Stimulated activated CD4-positive, alpha-beta T cell treated with anti-CD3 and anti-CD28 coated beads, Interleukin-1b, Interleukin-23, amount 100 ng/mL, for 4 hours (primary cell): ENCODE data around the gene FAM83F.
A peak's percentile ranks its signal among the peaks of the same experiment; 100 is the strongest.

Experiments
- DNase-seq, 2 donors: peaks; one replicate each; pipeline ENCODE4 v3.0.0-alpha.2; 2020; ENCODE audit warnings: low read depth in 2 of 2

Gene FAM83F

DNA sequence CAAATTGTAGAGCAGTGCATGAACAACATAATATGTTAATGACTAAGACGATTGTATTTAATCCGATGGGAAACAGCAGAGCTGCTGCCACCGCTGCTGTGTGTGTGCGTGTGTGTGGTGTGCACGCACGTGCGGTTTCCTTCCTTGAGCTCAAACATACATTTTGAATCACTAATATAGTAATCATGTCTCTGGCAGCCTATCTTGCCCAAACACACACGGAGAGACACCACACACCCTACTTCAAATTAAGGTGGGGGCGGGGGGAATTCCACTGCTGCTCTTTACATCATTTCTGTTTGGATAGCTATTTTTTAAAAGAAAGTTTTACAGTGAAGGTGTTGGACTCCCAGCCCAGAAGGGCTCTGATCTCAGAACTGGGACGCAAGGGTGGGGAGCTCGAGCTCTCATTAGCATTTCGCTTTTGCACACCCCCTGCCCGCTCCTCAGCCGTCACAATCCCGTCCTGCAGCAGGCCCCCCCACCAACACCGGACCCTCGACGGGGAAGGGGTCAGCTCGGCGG, 651 bp upstream of the FAM83F start:
- DNase-seq, result peak; percentile 32 to 45

DNA sequence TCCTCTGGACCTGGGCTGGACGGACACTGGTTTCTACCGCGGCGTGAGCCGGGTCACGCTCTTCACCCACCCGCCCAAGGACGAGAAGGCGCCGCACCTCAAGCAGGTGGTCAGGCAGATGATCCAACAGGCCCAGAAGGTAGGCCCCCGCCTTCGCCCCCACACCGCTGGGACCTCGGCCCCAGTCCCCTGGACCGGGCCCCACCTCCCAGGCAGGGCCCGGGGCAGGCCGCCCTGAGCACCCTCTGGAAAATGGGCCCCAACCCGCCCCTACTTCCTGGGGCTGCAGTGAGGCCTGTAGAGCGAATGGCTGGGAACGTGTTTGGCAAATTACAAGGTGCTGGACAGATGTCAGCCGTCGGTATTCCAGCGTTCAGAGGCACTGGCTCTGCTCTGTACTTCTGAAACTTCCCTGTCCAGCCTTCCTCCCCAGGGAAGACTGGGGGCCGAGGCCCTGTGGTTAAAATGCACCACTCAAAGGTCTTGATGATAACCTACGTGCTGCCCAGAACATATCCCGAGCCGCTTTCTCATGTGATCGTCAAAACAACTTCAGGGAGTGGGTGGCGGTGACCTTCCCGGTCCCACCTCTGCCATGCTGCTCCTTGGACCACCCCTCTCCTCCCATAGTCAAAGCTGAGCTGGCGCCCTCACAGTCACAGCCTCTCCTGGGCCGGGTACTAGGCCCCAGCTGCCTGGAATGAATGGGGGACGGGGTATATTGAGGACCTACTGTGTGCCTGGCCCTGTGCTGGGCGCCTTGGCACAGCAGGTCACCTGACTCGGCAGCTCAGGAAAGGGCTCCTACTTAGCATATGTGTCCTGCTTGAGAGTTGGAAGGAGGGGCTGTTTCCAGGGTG, 869 bp downstream of the FAM83F start:
- DNase-seq, result no peak

DNA sequence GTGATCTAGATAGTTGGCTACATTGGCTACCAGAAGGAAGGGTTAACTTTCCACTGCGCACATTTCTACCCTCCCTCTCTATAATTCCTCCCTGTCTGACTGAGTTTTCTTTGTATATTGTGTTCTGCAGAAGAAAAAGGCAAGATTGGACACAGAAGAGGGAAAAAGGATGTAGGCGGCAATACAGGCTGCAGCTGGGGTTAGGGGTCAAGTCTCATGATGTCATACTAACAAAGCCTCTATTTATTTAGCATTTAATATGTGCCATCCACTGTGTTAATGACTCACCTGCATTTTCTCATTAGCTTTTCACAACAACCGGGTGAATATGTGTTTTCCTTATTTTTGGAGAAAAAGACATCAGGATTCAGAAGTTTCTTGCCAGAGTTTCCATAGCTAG, 2.0 kb downstream of the FAM83F start:
- DNase-seq, result no peak

DNA sequence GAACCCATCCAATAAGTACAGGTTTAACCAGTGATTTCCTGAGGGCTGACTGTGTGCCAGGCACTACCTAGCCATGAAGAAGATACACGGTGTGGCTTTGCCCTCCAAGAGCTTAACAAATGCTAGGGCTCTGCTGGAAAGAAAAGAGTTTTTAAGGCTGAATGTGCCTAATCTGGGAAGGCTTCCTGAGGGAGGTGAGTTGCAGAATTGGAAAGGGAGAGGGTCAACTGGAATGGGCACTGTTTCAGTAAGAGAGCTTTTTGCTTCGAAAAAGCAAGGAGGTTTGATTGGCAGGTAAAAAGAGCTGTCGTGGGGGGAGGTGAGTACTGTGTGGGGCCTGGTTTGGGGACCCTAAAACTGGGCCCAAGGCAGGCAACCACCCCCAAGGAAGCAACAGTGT, 2.7 kb downstream of the FAM83F start:
- DNase-seq, result no peak

DNA sequence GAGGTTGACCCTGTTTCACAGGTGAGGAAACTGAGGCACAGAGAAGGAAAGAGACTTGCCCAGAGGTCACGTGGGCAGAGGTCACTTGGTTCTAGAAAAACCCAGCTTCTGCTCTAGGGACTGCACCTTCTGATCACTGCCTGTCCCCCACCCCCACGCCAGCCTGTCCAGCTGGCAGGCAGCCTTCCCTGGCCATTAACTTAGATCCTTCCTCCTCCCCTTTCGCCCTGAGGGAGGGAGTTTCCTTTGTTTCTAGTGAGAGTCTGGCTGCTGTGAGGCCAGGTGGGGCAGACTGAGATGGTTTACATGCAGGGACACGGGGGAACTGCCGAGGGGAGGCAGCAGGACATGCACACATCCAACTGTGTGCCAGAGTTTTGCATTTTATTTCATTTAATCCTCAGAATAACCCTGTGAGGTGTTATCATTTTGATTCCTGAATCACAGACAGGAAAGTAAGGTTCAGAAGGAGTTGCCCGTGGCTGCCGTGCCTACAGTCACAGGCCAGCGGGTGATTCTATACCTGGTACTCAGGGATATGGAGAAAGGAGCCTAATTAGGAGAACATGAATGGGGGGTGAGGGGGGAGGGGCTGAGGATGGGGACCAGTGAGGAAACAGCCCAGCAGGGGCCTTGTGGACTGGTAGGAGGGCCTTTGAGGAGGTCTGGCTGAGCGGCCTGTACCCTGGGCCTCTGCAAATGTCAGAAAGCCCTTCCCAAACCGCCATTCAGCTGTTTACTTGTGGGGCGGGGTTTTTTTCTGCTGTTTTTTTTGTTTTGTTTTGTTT, 3.4 kb downstream of the FAM83F start:
- DNase-seq, result no peak

DNA sequence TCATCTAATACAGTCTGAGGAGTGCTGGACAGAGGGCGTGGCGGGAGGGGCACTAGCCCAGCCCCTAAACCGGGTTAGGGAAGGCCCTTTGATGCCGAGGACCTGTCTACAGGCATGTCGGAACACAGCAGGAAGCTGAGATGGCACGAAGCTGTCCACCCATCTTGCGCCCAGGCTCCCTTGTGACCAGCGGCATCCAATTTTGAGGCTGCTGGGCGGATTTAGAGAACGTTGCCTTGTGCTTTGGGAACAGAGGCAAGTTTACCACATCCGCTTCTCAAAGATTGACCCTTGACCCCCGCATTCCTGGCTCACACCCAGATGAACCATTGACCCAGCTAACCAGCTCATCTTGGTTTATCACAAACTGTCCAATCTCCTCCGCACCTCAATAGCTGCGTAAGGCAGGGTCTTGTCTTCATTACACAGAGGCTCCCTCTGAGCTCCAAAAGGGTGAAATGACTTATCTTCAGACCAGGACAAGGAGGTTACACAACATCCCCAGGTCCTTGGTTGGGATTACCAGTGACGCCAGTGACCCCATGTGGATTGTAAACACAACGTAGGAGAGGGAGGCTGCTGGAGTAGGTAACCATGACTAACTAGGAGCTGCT, 4.5 kb downstream of the FAM83F start:
- no peak for DNase-seq

DNA sequence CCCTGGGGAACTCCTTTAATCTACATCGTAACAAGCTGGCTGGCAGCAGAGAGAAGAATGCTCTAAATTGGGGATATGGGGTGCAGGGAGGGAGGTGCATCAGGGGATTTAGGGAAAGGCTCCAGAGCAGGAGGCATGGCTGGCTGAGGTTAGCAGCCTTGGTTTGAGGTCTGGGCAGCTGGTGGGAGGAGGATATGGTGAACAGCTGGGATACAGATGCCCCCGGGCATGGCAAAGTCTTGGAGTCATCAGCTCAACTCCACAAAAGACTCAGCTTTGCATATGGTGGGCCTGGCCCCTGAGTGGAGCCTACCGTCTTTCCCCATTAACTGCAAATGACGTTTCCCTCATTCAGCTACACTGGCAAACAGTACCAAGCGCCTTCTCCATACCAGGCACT, 5.4 kb downstream of the FAM83F start:
- no peak for DNase-seq

DNA sequence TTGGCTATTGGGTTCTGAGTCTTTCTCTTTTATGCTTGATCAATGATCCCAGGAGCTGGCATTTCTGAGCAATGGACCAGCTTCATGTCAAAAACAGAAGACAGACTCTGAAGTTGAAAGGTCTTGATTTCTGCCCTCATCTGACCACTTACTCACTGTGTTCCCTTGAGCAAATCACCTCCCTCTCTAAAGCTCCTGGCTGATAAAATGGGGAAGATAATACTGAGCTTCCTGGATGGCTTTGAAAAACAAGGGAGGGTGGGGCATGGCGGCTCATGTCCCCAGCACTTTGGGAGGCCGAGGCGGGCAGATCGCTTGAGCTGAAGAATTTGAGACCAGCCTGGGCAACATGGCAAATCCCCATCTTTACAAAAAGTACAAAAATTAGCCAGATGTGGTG, 6.4 kb downstream of the FAM83F start:
- DNase-seq, result no peak

DNA sequence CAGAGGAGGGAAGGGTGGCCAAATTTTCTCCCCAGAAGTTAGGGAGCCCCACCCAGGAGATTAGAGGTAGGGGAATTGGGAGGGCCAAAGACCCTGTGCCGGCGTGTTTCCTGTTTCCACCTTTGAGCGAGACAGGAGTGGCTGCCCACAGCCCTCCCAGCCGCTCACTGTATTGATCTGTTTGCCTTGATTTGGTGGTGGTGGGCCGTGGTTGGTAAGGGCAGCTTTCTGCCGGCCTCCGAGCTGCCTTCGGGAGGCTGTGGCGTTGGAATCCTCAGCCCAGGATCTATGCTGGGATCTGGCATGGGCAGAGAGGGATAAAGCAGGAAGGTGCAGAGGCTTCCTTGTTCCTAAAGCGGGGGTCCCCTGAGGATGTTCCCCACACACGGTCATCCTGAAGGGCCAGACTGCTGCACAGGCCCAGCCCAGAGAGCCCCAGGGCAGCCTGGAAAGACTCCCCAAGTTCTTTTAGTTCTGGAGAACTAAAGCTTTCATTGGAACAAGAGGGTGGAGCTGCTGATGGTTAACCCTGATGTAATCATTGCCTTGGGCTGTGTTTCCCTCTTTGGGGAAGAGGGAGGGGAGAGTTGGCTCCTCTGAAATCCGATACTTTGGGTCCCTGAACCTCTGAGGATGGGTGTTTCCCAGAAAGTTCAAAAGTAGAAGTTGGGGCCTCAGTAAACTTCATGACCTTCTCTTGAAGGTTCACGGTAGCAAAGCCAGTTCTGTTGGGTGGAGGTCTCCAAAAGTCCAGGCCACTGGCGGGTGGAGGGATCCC, 7.2 kb downstream of the FAM83F start:
- no peak for DNase-seq

DNA sequence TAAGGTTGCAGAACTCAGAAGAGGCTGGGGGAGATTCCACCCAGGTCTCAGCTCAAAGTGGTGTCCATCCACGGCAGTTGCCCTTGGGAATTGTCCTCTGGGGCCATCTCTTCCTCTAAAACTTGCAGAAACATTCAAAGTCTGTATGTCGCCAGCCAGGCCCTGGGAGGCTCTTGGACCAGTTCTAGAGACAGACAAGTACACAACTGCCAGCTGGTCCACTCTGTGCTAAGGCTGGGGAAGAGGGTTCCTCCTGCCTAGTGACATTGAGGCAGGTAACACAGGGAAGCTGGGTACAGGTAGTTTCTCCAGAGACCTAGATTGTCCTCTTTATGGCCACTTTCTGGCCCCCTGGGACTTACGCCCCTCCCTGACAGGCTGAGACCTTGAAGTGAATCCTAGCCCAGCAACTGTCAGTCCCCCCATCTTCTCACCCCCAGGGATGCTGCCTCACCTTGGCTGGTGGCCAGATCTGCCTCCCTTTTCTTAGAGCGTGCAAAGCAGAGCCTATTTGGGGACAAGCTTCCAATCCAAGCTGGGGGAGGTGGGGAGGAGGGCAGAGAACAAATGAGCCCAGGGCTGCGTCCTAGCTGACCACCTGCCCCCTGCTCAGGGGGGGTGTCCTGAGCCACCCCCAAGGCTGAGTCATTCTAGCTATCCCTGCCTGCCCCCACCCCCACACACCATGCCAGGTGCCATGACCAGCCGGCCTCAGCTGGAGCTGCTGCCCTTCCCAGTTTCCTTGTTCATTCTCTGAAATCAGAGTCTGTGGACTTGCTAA, 8.4 kb downstream of the FAM83F start:
- no peak for DNase-seq

DNA sequence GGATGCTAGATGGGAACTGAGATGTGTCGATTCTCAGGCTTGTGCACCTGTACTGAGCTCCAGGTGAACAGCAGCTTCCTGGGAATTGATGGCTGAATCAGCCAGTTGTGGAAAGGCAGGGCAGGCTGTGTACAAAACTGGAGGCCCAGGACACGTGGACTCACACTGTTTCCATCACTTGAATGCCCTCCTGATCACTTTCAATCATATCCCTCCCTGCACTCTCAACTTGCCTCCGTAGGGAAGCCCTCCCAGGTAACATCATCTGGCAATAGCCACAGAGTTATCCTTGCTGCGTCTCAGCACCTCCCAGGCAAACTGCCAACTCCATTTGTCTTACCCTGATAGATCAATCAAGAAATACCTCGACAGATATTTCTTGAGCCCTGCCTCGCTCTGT, 10.1 kb downstream of the FAM83F start:
- DNase-seq, result no peak

DNA sequence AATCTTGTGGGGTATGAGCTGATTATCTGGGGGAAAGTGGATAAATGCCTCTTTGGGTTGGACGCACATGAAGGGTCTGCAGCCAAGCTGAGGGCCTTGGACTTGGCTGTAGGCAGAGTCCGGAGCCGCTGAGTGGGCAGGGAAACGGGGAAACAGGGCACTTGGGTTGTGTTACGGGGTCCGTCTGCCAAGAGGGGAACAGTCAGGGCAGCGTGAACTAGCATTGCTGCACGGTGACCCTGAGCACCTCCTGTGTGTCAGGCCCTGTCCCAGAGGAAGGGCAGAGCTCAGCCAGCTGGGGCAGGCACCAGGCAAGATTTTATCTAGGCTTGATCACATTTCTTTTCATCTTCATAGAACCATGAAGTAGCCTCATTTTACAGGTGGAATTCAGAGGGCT, 11.9 kb downstream of the FAM83F start:
- DNase-seq, result no peak

DNA sequence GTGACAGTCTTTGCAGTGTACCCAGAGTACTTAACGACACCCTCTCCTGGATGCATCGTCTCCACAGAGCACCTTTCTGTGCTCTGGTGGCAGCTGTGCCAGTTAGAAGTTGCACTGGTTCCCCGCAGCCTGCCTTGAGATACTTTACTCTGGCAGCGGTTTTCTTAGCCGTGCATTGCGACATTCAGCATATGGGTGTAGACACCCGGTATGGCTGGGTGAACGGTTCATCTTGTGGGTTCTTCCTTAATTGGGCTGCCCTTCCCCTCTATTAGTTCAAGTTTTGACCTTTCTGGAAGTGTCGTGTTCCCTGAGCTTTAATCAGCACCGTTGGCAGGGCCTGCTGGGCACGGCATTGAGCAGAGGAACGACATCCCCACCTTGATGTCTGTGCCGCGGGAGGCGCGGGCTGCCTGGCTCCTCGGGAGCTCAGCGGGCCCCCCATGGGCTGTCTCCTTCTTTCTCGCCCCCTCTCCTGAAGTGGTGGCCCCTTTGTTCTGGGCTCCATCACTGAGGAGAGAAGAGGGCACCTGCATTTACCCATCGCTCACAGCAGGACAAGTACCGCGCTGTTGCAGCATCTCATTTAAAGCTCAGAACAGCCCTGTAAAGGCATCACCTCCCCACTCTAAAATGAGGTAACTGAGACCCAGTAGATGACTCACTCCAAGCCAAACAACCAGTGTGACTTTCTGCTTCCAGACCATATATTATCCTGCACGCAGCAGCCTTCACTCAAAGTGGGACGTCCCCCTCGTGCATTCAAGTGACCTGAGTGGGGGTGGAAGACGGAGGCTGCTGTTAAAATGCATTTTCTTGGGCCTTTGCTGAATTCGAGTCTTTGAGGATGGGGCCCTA, 13.3 kb downstream of the FAM83F start:
- DNase-seq, result no peak

DNA sequence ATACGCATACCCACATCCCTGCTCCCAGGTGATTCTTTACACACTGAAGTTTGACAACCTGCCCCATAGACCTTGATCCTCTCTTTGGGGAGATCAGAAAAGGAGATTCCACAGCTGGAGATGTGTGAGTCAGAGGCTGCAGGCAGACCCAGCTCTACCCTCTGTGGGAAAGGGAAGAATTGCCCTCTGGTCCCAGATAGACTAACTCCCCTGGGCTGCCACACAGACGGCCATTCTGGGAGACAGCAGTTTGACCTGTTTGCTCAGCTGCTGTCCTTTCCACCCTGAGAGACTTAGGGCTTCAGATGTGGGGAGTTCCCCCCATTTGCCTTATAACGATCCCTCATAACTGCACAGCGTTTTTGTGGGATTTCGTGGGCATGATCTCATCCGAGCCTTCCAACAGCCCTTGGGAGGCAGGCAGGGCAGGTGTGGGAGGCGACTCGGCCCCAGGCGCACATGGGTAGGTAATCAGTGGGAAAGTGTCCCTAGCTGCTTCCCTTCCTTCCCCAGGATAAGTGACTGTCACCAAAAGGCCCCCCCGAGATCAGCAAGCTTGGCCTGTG, 14.1 kb downstream of the FAM83F start:
- DNase-seq, result no peak

DNA sequence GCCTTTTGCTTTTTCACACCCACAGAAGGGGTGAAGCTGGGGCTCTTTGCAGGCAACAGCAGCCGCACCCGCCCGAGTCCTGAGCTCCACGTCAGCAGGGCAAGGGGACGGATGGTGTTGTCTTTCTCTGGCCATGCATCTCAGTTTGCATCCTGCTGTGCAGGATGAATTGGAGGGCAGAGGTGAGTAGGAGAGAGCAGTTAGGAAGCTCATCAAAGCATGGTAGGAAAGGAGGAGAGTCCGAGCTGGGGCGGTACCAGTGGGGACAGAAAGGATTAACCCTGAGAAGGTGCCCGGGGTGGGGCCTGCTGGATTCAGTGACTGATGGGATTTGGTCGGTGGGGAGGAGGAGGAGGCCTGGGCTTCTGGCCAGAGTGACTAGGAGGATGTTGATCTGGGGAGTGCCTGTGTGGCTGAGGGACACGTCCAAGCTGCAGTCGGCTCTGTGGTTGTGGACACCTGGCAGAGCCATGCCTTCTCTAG, 14.6 kb downstream of the FAM83F start:
- DNase-seq, result no peak

DNA sequence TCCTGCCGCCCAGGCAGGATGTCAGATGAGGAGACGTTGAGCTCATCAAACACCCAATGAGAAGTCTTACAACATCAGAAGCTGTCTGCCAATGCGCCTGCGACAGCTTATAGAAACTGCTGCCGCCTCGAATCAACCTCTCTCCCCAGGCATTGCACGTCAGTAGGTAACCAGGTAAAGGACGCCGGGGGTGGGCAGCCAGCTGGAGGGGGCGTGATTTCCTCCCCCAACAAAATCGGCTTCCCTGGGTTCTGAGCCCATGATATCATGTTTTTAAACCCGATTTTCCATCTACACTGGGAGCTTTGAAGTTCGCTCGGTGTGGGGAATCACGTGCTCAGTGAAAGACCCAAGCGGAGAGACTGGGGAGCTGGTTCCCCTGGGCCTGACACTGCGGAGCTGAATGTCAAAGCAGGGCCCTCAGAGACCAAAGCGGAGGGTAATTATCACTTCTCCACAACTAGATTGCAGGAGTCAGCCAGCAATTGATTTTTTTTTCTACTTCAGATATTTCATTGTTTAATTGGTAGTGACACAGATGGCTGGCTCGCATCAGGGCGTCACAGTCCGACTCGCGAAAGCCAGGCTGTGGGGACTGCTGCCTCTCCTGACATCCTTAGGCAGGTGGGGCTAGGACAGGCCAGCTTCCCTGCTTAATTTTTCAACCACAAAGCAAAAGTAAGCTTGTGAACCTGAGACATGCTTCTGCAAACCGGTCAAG, 15.4 kb downstream of the FAM83F start:
- DNase-seq, result peak; percentile 10 to 21

DNA sequence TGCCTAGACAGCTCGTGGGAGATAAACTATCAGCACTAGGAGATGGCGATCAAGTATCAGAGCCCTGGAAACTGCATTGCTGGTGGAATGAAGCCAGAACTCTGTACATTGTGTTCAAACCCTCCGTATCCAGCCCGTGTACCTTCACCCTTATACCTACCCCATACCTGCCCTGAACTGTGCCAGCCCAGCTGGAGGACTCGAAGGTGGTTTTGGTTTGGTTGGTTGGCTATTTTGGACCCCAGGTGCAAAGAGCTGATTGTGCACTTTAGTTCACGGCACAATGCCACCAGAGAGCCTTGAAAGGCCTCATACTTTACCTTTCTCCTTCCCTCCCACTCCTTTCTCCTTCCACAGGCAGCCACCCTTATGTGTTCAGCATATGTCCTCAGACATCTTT, 16.0 kb downstream of the FAM83F start:
- no peak for DNase-seq

DNA sequence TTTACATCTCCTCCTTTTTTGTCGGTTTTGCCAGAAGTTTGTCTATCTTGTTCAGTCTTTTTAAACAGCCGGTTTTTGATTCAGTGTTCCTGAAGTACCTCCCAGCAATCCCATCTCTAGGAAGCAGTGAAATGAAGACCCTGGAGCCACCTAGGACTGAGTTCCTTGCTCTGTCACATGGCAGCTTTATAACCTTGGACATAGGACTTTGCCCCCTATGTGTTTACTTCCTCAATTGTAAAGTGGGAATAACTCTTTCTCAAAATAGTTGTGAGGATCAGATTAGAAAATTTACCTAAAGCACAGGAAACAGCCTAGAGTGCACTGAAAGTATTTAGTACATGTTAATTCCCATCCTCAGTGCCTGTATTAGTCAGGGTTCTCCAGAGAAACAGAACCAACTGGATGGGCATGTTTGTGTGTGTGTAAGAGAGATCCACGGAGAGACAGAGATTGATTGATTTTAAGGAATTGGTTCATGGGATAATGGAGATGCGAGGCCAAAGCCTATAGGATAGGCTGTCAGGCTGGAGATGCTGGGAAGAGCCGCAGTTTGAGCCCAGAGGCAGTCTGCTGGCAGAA, 20.0 kb downstream of the FAM83F start:
- DNase-seq, result no peak
